Stimulated activated CD4-positive, alpha-beta T cell treated with anti-CD3 and anti-CD28 coated beads, Interleukin-1b, Interleukin-23, amount 100 ng/mL, for 24 hours (primary cell): ENCODE results near the gene E2F6.

Experiments used
- DNase-seq, 4 experiments: peaks; one replicate each; pipeline ENCODE4 v3.0.0-alpha.2; 2020; ENCODE audit warnings: low read depth in 4 of 4, low spot score in 1 of 4

The E2F6 gene

GRCh38 chr2:11465485-11466306, at the start of gene E2F6:
Gene E2F6, minus strand, starts transcription at chr2:11466161. Its CDS starts 282 bp downstream, at chr2:11465879.
- peak; percentile 60 to 80 (median 80) for DNase-seq

GRCh38 chr2:11515490-11515981, 49.6 kb upstream of the E2F6 start:
- no peak for DNase-seq

- DNase-seq, result no peak
Observed at GRCh38 chr2:11514904-11515303, 48.9 kb upstream of the E2F6 start.

- DNase-seq, result no peak
Observed at GRCh38 chr2:11514081-11514730, 48.2 kb upstream of the E2F6 start.

- DNase-seq, result no peak
Observed at GRCh38 chr2:11513319-11513718, 47.4 kb upstream of the E2F6 start.

- no peak for DNase-seq
Observed at GRCh38 chr2:11512431-11512830, 46.5 kb upstream of the E2F6 start.

- DNase-seq, result no peak
Observed at GRCh38 chr2:11509657-11510360, 43.8 kb upstream of the E2F6 start.

- no peak for DNase-seq
Observed at GRCh38 chr2:11508279-11508678, 42.3 kb upstream of the E2F6 start.

GRCh38 chr2:11507517-11507916, 41.6 kb upstream of the E2F6 start:
- no peak for DNase-seq

- DNase-seq, result no peak
Observed at GRCh38 chr2:11506611-11506969, 40.6 kb upstream of the E2F6 start.

- no peak for DNase-seq
Observed at GRCh38 chr2:11505652-11506610, 40.0 kb upstream of the E2F6 start.

- no peak for DNase-seq
Observed at GRCh38 chr2:11503354-11503927, 37.5 kb upstream of the E2F6 start.

- DNase-seq, result no peak
Observed at GRCh38 chr2:11502740-11503292, 36.9 kb upstream of the E2F6 start.

- no peak for DNase-seq
Observed at GRCh38 chr2:11500702-11501303, 34.8 kb upstream of the E2F6 start.

- DNase-seq, result no peak
Observed at GRCh38 chr2:11499081-11499743, 33.3 kb upstream of the E2F6 start.

GRCh38 chr2:11498543-11499034, 32.6 kb upstream of the E2F6 start:
- DNase-seq, result no peak

GRCh38 chr2:11495844-11496681, 30.1 kb upstream of the E2F6 start:
- no peak for DNase-seq

GRCh38 chr2:11494310-11494709, 28.3 kb upstream of the E2F6 start:
- DNase-seq, result no peak
